ENCODE results near the gene RXRA. TPM values are rescaled to one million over a fixed set of nuclear protein-coding genes. Genes with fewer than 3 reads are reported as not detected.

The RXRA gene
- total RNA-seq, 1 donor from 2014 or later: 30.3 TPM

GRCh38 chr9:134384811-134385479 is 58.7 kb downstream of the RXRA start:
- no peak for DNase-seq

- no peak for DNase-seq
Observed at GRCh38 chr9:134385915-134386314, 59.7 kb downstream of the RXRA start.

- no peak for DNase-seq
Observed at GRCh38 chr9:134386951-134387831, 60.9 kb downstream of the RXRA start.

DNA sequence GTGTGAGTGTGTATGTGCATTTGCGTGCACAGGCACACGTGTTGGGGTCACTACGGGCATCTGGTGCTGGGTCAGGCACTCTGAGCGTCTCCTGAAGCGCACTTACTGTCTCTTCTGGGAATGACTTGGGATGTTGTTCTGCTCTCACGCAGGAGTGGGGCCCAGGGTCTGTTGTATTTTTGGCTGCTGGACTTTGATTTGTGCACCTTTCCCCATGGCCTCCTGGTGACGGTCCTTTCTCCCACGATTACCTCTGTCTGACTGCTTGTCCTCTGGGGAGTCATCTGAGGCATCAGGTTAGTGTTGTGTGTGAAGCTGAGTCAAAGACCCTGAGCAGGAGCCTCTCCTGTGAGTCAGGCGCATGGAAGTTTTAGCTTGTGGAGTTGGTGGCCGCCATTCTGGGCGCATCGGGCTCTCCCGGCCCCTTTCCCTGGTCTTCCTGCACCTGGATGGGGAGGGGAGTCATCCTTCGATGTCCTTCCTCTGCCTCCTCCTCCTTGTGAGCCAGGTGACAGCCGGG is 62.1 kb downstream of the RXRA start:
- DNase-seq: no peak

DNA sequence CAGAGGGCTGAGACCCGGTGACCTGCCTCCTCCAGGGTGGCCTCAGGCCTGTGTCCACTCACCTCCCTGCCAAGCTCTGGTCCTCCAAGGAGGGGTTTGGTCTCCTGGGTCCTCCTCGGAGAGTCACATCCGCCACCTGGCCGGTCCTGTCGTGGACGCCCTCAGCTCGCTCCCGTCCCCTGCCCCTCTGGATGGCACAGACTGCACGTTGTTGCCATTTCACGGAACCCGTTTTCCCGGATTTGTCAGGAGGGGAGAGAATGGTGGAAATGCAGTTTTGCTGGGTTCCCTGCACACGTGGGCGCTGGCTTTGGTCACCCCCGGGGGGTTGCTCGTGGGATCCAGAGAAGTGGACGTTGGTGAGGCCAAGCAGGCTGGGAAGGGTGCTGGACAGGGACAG is 62.7 kb downstream of the RXRA start:
- no peak for DNase-seq

- DNase-seq: peak; percentile 66
Observed at GRCh38 chr9:134389642-134390041, 63.4 kb downstream of the RXRA start.

DNA sequence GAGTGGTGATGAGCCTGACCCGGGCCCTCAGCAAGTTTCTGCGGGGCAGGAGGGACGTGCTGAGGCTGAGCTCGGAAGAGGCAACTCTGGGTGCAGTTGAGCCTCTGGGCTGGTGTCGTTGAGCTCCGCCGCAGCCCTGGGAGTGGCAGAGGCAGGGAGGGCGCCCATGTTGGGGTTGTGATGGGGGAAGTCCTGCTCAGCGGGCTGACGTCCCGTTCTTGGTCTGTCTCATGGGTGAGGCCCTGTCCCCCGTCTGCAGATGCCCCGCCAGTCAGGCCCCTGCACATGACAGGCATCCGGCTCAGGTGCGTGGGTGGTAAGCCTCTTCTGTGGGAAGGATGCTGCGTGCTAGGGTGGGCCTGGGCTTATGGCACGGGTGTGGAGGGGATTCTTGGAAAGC is 64.3 kb downstream of the RXRA start:
- DNase-seq: no peak

GRCh38 chr9:134390947-134391318 is 64.7 kb downstream of the RXRA start:
- no peak for DNase-seq

DNA sequence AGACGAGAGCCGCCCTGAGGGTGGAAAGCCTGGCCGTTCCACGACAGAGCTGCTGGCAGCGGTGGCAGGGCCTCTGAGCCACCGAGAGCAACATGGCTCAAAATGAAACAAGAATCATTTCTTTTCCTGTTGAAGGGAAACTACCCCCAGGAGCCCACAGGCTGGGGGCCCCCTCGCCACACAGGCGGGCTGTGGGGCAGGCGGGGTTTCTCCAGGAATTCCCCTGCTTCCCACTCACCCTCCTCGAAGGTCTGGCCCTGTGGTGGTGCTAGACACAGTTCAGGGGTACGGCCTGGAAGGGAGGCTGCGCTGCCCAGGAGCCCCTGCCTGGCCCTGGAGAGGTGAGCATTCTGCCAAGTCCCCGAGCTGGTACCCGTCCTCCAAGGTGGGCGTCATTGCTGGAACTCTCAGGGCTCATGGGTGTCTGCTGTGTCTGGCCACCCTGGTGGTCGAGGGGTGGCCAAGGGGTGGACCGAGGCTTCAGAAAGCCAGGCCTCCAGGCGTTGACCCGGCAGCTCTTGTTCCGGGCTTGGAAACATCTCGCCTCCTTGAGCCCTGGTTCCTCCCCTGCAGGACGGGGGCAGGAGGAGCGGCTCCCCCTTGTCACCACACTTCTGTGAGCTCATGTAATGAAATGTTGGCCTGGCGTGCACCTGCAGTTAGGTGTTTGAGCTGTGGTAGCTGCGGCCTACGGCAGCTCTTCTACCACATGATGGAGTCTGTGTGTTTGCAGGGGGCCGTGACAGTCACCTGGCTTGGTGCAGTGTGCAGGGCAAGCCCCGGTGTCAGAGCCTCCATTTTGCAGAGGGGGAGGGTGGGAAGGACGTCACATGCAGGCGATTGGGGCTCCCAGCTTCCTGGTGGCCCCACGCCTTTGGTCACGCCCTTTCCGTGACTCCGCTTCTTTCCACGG is 65.3 kb downstream of the RXRA start:
- no peak for DNase-seq

- no peak for DNase-seq
Observed at GRCh38 chr9:134392900-134393299, 66.6 kb downstream of the RXRA start.

- DNase-seq: no peak
Observed at GRCh38 chr9:134393582-134394280, 67.5 kb downstream of the RXRA start.

DNA sequence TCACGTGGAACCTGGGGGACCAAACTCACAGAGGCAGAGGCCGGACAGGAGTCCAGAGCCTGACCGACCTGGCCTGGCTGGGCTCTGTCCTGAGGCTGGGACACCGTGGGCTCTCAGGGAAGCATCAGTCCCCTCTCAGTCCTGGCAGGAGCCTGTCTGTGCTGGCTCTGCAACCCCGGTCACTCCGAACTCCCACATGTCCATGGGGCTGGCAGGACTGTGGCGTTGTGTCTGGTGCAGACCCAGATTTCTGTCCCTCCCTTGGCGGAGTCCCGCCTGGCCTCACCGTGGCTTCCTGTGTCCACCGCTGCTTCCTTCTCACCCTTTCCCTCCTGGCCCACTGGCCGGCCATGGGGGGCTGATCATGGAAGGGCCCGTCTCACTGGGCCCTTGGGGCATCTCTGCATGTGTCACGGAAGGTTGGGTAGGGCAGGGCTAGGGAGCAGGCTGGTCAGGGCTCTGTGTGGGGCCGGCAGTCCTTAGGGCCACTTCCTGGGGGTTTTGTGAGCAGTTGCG is 68.8 kb downstream of the RXRA start:
- no peak for DNase-seq

- DNase-seq: no peak
Observed at GRCh38 chr9:134395737-134396257, 69.5 kb downstream of the RXRA start.

DNA sequence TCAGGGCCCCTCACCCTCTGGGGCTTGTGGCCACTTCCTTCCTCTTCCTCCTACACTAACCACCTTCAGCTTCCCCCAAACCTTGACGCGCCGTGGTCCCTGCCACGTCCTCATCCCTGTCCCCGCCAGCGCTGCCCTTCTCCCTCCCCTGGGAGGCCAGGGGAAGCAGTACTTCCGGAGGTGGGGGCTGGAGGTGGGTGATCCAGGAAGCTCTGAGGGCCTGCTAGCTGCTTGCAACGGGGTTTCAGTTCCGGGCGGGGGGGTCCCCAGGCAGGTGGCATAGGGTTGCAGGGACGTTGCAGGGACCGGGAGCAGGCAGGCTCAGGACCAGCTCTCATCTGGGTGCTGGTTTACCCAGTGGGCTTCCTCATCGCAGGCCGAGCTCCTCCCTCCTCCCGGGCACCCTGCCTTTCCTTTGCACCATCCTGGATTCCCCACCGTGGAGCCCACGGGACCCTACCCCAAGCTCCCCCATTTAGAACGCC is 70.0 kb downstream of the RXRA start:
- DNase-seq: no peak

DNA sequence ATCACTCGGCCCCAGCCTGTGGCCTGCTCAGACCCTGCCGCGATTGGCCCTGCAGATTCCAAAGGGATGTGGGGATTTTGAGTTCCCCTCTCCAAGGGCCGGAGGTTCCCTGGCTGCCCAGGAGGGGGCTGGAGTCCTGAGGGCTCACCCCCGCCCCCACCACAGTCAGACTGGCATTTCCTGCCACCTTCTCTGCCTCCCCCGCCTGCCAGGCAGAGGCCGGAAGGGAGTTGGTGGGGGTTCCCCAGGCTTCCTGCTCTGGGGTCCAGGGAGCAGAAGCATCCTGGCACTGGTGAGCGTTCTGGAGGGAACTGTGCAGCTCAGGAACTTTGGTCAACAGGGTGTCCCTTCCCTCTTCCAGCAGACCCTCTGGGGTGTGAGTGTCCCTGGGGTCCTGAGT is 70.6 kb downstream of the RXRA start:
- DNase-seq: no peak

DNA sequence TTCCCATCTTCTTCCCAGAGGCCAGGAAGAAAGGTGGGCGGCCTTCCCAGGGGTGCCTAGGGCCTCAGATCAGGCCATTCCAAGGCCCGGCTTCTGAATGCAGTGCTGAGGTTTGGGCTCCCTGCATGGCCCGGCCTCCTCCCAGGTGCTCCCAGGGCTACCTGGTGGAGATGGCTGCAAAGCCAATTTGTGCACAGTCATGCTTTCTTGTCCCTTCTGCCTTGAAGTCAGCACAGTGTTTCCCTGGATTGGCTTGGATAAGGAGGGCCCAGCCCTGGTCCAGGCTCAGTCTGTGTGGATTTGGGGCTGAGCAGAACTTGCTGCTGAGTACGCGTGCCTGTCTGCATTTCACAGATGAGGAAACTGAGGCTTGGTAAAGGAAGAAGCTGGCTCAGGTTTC is 72.5 kb downstream of the RXRA start:
- no peak for DNase-seq

DNA sequence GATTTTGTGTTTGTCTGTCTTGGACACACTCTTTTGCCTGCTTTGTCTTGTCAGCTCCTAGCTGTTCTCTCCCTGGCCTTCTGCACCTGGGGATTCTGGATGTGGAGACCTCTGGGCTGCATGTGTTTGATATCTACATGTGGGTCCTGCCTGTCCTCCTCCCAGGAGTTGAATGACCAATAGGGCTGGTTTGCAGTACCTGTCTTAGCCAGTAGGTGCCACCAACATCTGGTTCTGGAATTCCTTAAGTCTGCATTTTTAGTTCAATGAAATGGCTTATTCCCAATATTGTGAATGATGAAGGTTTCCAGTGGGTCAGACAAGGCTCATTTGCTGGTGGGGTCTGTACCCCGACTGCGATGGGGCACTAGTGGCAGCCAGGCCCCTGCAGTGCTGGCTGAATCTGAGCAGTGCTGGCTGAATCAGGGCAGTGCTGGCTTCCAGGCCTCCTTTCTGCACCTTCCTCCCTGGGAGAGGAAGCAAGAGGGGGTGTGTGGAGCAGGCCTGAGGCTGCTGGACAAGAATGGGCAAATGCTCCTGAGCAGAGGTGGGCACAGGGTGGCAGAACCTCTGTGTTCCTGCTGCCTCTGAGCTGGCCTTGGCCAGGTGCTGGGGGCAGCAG is 73.3 kb downstream of the RXRA start:
- no peak for DNase-seq

- DNase-seq: no peak
Observed at GRCh38 chr9:134400283-134400682, 74.0 kb downstream of the RXRA start.

- DNase-seq: no peak
Observed at GRCh38 chr9:134401391-134401790, 75.1 kb downstream of the RXRA start.

DNA sequence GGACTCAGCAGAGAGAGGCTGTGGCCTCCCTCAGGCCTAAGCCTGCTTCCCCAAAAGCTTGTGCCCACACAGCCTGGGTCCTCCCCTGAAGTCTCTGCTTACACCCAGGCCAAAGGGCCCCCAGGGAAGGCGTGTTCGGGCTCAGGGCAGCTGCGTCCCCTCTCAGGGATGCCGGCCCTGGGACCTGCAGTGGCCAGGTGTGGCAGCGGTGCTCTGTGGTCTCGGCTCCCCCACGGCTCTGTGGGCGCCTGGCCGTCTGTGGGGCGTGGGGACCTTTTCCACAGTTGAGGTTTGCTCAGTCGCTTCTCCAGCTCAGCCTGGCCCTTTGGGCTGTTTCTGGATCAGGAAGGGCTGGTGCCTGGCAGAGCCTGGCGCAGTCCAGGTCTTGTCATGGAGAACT is 75.9 kb downstream of the RXRA start:
- DNase-seq: no peak

- no peak for DNase-seq
Observed at GRCh38 chr9:134403292-134403681, 77.0 kb downstream of the RXRA start.

Measured in tongue (tissue), 2 donors.